MV-4-11 (cell line): Measurements from ENCODE around the gene CHIA.

Experiments used
- DNase-seq: peaks from one replicate; lab custom pipeline; 2025; lab: John Stamatoyannopoulos, UW

CHIA gene

DNA sequence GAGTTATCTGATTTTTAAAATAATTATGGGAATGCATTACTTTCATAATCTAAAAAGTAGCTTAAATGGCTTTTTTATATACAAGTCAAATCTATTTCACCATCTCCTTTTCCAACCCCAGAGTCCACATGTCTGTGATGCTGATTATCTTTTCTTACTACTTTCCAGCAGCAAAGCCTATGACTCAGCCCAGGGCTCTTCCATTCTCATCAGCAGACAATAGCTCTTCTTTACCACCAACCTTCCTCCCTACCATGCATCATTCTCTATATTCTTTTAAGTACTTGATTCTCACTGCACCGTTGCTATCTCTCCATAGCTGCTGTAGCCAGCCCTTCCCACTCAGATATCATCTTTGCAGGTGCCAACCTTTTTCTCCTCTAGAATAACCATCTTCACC, 75.6 kb downstream of the CHIA start:
- DNase-seq = no peak

GRCh38 chr1:111369177-111369576, 78.5 kb downstream of the CHIA start:
- DNase-seq = no peak

- DNase-seq = no peak
Measured at GRCh38 chr1:111369645-111370044, 79.0 kb downstream of the CHIA start.
